ENCODE results near the gene RABGGTA. TPM values are rescaled to one million over a fixed set of nuclear protein-coding genes. Genes with fewer than 3 reads are reported as not detected.

RABGGTA gene
- total RNA-seq, 5 donors from 2014 or later (not counting 1 experiment from before 2014, with no cell fraction given), result 49.3 to 66.5 (median 62.4) TPM

DNA sequence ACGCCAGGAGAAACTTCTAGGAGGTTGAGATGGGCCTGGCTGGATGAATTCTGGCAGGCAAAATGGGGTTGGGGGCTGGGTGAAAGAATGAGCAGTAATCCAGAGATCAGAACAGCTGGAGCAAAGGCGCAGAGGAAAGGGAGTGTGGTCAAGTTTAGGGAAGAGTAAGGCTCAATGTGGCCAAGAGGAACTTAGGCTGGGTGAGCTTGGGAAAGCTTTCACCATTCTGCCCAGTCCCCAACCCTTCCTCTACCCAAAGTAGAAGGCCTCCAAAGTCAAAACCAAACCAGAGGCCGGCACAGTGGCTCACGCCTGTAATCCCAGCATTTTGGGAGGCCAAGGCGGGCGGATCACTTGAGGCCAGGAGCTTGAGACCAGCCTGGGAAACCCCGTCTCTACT, 10.2 kb upstream of the RABGGTA start:
- no peaks in the 10 kb centered on the region for H3K9me3 ChIP-seq
- ChIA-PET CTCF (no interaction called here), POLR2A (no interaction called here)
- H3K36me3 ChIP-seq (ENCODE audit: control insufficient read depth in 2 of 2, extremely low read depth in 1 of 2, insufficient read depth in 1 of 2, low read length in 1 of 2), result no peaks in the 10 kb centered on the region
- Mint-ChIP-seq H3K36me3 (no peaks in the 10 kb centered on the region), H3K4me3 (no peak overlapping the region), H3K27ac (no peak overlapping the region), H3K4me1 (peaks cover 17 to 37% (median 31%) of the 10 kb centered on the region in 3 donors), H3K9me3 (no peaks in the 10 kb centered on the region), H3K27me3 (no peaks in the 10 kb centered on the region)
- no peak for DNase-seq
- no peak overlapping the region for H3K4me3 ChIP-seq (ENCODE audit: control insufficient read depth in 1 of 2, extremely low read depth in 1 of 2, low read length in 1 of 2)
- peaks cover 11 to 17% of the 10 kb centered on the region in 2 experiments for H3K4me1 ChIP-seq (ENCODE audit: control insufficient read depth in 1 of 2, extremely low read depth in 1 of 2, insufficient read depth in 2 of 2, low read length in 2 of 2)
- H3K27ac ChIP-seq (ENCODE audit: low read length), result no peak overlapping the region
- H3K27me3 ChIP-seq (replicated peaks in 1 of 2; ENCODE audit: control insufficient read depth in 2 of 2, extremely low read depth in 1 of 2, insufficient read depth in 2 of 2, low read length in 1 of 2), result no peaks in the 10 kb centered on the region
- no peak for ATAC-seq (replicated peaks in 1 of 4)
- WGBS (ENCODE audit: insufficient coverage), result 87% methylated on average over 3 of the region's 7 CpGs

DNA sequence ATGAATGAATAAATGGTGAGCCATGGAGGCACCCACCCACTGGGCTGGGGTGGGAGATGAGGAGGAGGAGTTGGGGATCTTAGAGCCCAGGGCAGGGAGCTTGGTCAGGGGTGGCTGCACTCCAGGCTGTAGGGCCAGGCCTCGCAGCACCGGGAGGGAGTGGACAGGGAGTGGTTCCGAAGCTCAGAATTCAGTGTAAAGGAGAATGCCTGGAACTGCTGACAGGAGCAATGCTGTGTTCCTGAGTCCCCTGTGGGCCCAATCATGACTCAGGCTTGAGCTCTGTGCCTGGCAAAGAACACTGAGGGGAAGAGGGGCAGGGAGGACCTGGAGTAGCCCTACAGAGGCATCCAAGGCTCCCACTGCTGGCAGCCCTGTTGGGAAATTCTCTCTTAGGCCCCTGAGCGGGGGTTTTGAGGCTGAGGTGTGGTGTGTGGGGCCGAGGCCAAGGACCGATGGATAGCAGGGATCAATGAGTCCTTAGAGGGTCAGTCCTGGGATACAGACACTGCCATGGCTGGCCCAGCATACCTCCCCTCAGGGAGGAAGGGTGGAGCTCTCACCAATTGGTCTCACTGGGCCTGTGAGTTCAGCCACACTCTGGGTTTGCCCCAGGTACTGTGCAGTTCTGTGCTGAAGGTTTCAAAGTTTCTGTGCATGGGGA, 9.5 kb upstream of the RABGGTA start:
- Histone ChIP-seq H3K4me3 (ENCODE audit: control insufficient read depth in 1 of 2, extremely low read depth in 1 of 2, low read length in 1 of 2) (no peak overlapping the region), H3K27ac (ENCODE audit: low read length) (no peak overlapping the region), H3K27me3 (replicated peaks in 1 of 2; ENCODE audit: control insufficient read depth in 2 of 2, extremely low read depth in 1 of 2, insufficient read depth in 2 of 2, low read length in 1 of 2) (no peaks in the 10 kb centered on the region), H3K4me1 (ENCODE audit: control insufficient read depth in 1 of 2, extremely low read depth in 1 of 2, insufficient read depth in 2 of 2, low read length in 2 of 2) (peaks cover 11 to 17% of the 10 kb centered on the region in 2 experiments), H3K36me3 (ENCODE audit: control insufficient read depth in 2 of 2, extremely low read depth in 1 of 2, insufficient read depth in 1 of 2, low read length in 1 of 2) (no peaks in the 10 kb centered on the region), H3K9me3 (no peaks in the 10 kb centered on the region)
- ChIA-PET CTCF (no interaction called here), POLR2A (no interaction called here)
- Mint-ChIP-seq H3K4me1 (peaks cover 17 to 38% (median 33%) of the 10 kb centered on the region in 3 donors), H3K36me3 (no peaks in the 10 kb centered on the region), H3K27me3 (no peaks in the 10 kb centered on the region), H3K9me3 (no peaks in the 10 kb centered on the region), H3K27ac (no peak overlapping the region), H3K4me3 (no peak overlapping the region)
- no peak for DNase-seq
- ATAC-seq (replicated peaks in 1 of 4), result no peak
- 97% methylated on average over 6 of the region's 6 CpGs for WGBS (ENCODE audit: insufficient coverage)

- Histone ChIP-seq H3K36me3 (ENCODE audit: control insufficient read depth in 2 of 2, extremely low read depth in 1 of 2, insufficient read depth in 1 of 2, low read length in 1 of 2) (no peaks in the 10 kb centered on the region), H3K27ac (ENCODE audit: low read length) (peak overlapping the region; percentile 64), H3K9me3 (no peaks in the 10 kb centered on the region), H3K4me3 (ENCODE audit: control insufficient read depth in 1 of 2, extremely low read depth in 1 of 2, low read length in 1 of 2) (no peak overlapping the region), H3K27me3 (replicated peaks in 1 of 2; ENCODE audit: control insufficient read depth in 2 of 2, extremely low read depth in 1 of 2, insufficient read depth in 2 of 2, low read length in 1 of 2) (no peaks in the 10 kb centered on the region), H3K4me1 (ENCODE audit: control insufficient read depth in 1 of 2, extremely low read depth in 1 of 2, insufficient read depth in 2 of 2, low read length in 2 of 2) (peaks cover 11 to 18% of the 10 kb centered on the region in 2 experiments)
- 58% methylated on average over 4 of the region's 11 CpGs for WGBS (ENCODE audit: insufficient coverage)
- CTCF ChIA-PET, result interaction anchor here (0.6 to 1.5 kb wide), 7 partner anchors 9 to 54 kb away, joined by 3 to 14 read pairs (median 4); partner anchors contain the start of genes CIDEB (in 2 of the 2) and TINF2 (in 1 of the 2)
- no peaks in the 10 kb centered on the region for H3K27me3 Mint-ChIP-seq
- DNase-seq (peak in 33 of 35 experiments; percentile 11 to 76 (median 42)), ATAC-seq (replicated peaks in 1 of 4) (peak; percentile 68 to 94 (median 80))
- H3K4me3 Mint-ChIP-seq, result peak overlapping the region in 1 of 3 donors; percentile 25
- no peaks in the 10 kb centered on the region for H3K9me3 Mint-ChIP-seq
- H3K36me3 Mint-ChIP-seq, result no peaks in the 10 kb centered on the region
- POLR2A ChIA-PET, result no interaction called here
- peaks cover 17 to 47% (median 33%) of the 10 kb centered on the region in 3 donors for H3K4me1 Mint-ChIP-seq
- peak overlapping the region; percentile 48 to 79 for H3K27ac Mint-ChIP-seq
These were observed 8.1 kb upstream of the RABGGTA start for GRCh38 chr14:24279301-24280186.

GRCh38 chr14:24278424-24278823, 7.0 kb upstream of the RABGGTA start:
- Mint-ChIP-seq H3K27me3 (no peaks in the 10 kb centered on the region), H3K9me3 (no peaks in the 10 kb centered on the region), H3K4me3 (no peak overlapping the region), H3K27ac (peak overlapping the region; percentile 30 to 53), H3K4me1 (peaks cover 27 to 57% (median 42%) of the 10 kb centered on the region in 3 donors), H3K36me3 (no peaks in the 10 kb centered on the region)
- no peak overlapping the region for H3K4me3 ChIP-seq (ENCODE audit: control insufficient read depth in 1 of 2, extremely low read depth in 1 of 2, low read length in 1 of 2)
- no peaks in the 10 kb centered on the region for H3K9me3 ChIP-seq
- WGBS (ENCODE audit: insufficient coverage), result 100% methylated on average over 5 of the region's 5 CpGs
- no peaks in the 10 kb centered on the region for H3K36me3 ChIP-seq (ENCODE audit: control insufficient read depth in 2 of 2, extremely low read depth in 1 of 2, insufficient read depth in 1 of 2, low read length in 1 of 2)
- ChIA-PET POLR2A (no interaction called here), CTCF (interaction anchor here in 1 of 2 donors (0.6 kb wide), 1 partner anchor 31 kb away, joined by 5 read pairs; no protein-coding TSS in a partner anchor)
- peaks cover 17 to 26% of the 10 kb centered on the region in 2 experiments for H3K4me1 ChIP-seq (ENCODE audit: control insufficient read depth in 1 of 2, extremely low read depth in 1 of 2, insufficient read depth in 2 of 2, low read length in 2 of 2)
- DNase-seq (no peak), ATAC-seq (replicated peaks in 1 of 4) (no peak)
- H3K27ac ChIP-seq (ENCODE audit: low read length), result peak overlapping the region; percentile 64
- no peaks in the 10 kb centered on the region for H3K27me3 ChIP-seq (replicated peaks in 1 of 2; ENCODE audit: control insufficient read depth in 2 of 2, extremely low read depth in 1 of 2, insufficient read depth in 2 of 2, low read length in 1 of 2)

DNA sequence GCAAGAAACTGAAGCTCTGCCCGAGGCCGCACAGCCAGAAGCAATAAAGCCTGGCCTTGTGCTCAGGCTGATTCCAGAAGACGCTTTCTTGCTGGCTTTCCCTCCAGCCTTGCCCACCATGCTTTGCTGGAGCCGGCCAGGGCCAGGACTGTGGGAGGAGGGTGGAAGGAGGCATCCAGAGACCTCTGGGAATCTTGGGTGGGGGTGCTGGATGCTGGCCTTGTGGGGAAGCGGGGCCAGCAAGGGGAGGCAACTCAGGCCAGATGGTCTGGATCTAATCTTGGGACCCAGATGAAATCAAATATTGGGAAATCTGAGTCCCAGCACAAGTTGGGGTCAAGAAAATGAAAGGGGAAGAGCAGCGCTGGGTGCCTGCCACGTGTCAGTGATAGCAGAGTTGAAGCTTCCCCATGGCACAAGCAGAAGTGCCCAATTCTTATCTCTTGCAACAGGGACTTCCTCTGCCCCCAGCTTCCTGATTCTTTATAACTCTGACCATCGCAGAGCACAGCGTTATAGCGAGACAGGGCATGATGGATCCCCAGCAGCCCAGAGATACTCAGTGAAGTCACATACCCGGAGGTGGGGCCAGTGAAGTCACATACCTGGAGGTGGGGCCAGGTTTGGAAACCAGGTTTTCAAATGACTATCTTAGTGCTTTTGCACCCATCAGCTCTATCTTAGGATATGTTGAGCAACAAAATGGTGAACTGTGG, 6.4 kb upstream of the RABGGTA start:
- no peak for ATAC-seq (replicated peaks in 1 of 4)

GRCh38 chr14:24277071-24277470, 5.7 kb upstream of the RABGGTA start:
- Histone ChIP-seq H3K27me3 (replicated peaks in 1 of 2; ENCODE audit: control insufficient read depth in 2 of 2, extremely low read depth in 1 of 2, insufficient read depth in 2 of 2, low read length in 1 of 2) (no peaks in the 10 kb centered on the region), H3K4me1 (ENCODE audit: control insufficient read depth in 1 of 2, extremely low read depth in 1 of 2, insufficient read depth in 2 of 2, low read length in 2 of 2) (peaks cover 21 to 27% of the 10 kb centered on the region in 2 experiments), H3K4me3 (ENCODE audit: control insufficient read depth in 1 of 2, extremely low read depth in 1 of 2, low read length in 1 of 2) (no peak overlapping the region), H3K36me3 (ENCODE audit: control insufficient read depth in 2 of 2, extremely low read depth in 1 of 2, insufficient read depth in 1 of 2, low read length in 1 of 2) (no peaks in the 10 kb centered on the region), H3K9me3 (no peaks in the 10 kb centered on the region), H3K27ac (ENCODE audit: low read length) (no peak overlapping the region)
- no peak for ATAC-seq (replicated peaks in 1 of 4)
- Mint-ChIP-seq H3K9me3 (no peaks in the 10 kb centered on the region), H3K4me1 (peaks cover 37 to 69% (median 53%) of the 10 kb centered on the region in 3 donors), H3K4me3 (no peak overlapping the region), H3K27ac (no peak overlapping the region), H3K36me3 (no peaks in the 10 kb centered on the region), H3K27me3 (no peaks in the 10 kb centered on the region)
- CTCF ChIA-PET, result interaction anchor here in 1 of 2 donors (3.0 kb wide), 1 partner anchor 34 kb away, joined by 6 read pairs; the partner anchor contains the start of gene TINF2
- WGBS (ENCODE audit: insufficient coverage), result 90% methylated on average over 6 of the region's 6 CpGs
- no peak for DNase-seq
- POLR2A ChIA-PET, result interaction anchor here in 1 of 2 donors (0.6 to 1.0 kb wide), 2 partner anchors 15 to 62 kb away, joined by 4 to 5 read pairs; no protein-coding TSS in a partner anchor

More for the DNA sequence above, 6.4 kb upstream of the RABGGTA start:
- Mint-ChIP-seq H3K9me3 (no peaks in the 10 kb centered on the region), H3K36me3 (no peaks in the 10 kb centered on the region), H3K27me3 (no peaks in the 10 kb centered on the region), H3K27ac (no peak overlapping the region), H3K4me3 (no peak overlapping the region), H3K4me1 (peaks cover 30 to 62% (median 46%) of the 10 kb centered on the region in 3 donors)
- Histone ChIP-seq H3K36me3 (ENCODE audit: control insufficient read depth in 2 of 2, extremely low read depth in 1 of 2, insufficient read depth in 1 of 2, low read length in 1 of 2) (no peaks in the 10 kb centered on the region), H3K9me3 (no peaks in the 10 kb centered on the region), H3K27ac (ENCODE audit: low read length) (no peak overlapping the region), H3K27me3 (replicated peaks in 1 of 2; ENCODE audit: control insufficient read depth in 2 of 2, extremely low read depth in 1 of 2, insufficient read depth in 2 of 2, low read length in 1 of 2) (no peaks in the 10 kb centered on the region), H3K4me1 (ENCODE audit: control insufficient read depth in 1 of 2, extremely low read depth in 1 of 2, insufficient read depth in 2 of 2, low read length in 2 of 2) (peaks cover 17 to 26% of the 10 kb centered on the region in 2 experiments), H3K4me3 (ENCODE audit: control insufficient read depth in 1 of 2, extremely low read depth in 1 of 2, low read length in 1 of 2) (no peak overlapping the region)
- peak in 4 of 35 experiments; percentile 5 to 26 (median 10) for DNase-seq
- 82% methylated on average over 10 of the region's 11 CpGs for WGBS (ENCODE audit: insufficient coverage)
- CTCF ChIA-PET, result no interaction called here
- POLR2A ChIA-PET, result interaction anchor here in 1 of 2 donors (0.6 to 1.0 kb wide), 2 partner anchors 15 to 63 kb away, joined by 4 to 5 read pairs; no protein-coding TSS in a partner anchor

All from T-cell (primary cell).